Ishikawa (cell line): ENCODE measurements around the gene HIVEP1.

Source experiments
- EGR1 ChIP-seq: IDR thresholded peaks from 2 replicates; pipeline ENCODE4 v1.6.1; 2012
- REST ChIP-seq: IDR thresholded peaks from 2 replicates; pipeline ENCODE4 v1.6.1; 2012; ENCODE audit warnings: low read depth, mild to moderate bottlenecking

DNA sequence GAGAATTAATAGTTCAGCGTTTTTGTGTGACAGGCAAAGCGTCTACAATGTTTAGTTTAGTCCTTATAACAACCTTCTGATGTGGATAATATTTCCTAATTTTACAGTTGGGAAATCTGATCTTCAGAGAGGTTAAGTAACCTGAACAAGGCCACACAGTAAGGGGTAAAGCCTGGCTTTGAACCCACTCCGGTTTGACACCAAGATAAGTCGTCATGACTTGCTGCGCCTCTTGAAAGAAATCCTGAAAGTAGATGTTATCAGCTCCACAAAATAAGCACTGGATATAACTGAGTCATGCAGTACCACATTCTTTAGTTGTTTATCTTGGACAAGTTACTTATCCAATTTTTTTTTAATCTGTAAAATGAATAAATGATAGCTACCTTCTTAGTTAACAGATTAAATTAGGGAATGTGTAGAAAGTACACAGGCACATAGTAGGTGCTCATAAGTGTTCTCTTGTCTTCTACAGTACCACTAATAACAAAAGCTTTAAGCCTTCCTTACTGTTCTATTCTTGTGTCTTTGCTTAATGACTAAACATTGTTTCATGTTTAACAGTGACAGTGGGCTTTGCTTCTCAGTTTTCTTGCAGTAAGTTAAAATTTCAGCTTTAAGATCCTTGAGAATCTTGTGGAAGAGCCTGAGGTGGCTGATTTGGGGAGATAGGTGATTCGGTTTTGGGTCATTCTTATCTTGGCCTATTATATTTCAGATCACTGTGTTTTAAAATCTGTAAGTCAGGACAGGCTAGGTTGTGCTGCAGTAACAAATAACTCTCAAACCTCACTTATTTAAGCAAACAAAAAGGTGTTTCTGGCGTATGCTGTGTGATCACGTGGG lies 2.1 kb downstream of the HIVEP1 start:
- no peak for TF ChIP-seq EGR1
- TF ChIP-seq REST, result no peak
